Ovary (tissue), 9 donors: ENCODE data around the gene SLC16A5. TPM values are rescaled to one million over a fixed set of nuclear protein-coding genes. Genes with fewer than 3 reads are reported as not detected.

Experiments
- DNase-seq, 5 donors: peaks; one replicate each; pipeline ENCODE4 v3.0.0-alpha.2; 2019 to 2020
- H3K27ac ChIP-seq, 2 donors: fragments of 200-600 bp; one replicate each; pipeline versions ENCODE4 v1.5.1 to v1.8.0; 2019 to 2022
- H3K27me3 ChIP-seq: fragments of 200-600 bp; one replicate; pipeline ENCODE4 v1.8.0; 2022
- H3K36me3 ChIP-seq: fragments of 200-600 bp; sonication (generic); one replicate; pipeline ENCODE4 v1.5.1; 2019
- H3K4me1 ChIP-seq: one replicate; pipeline ENCODE4 v1.8.1; 2013; ENCODE audit warnings: mild to moderate bottlenecking, moderate library complexity; ENCODE audit not compliant: insufficient read depth
- H3K4me3 ChIP-seq: fragments of 200-600 bp; sonication (generic); one replicate; pipeline ENCODE4 v1.5.1; 2017
- H3K9me3 ChIP-seq, 2 donors: fragments of 200-600 bp in 1 of 2; sonication (generic) in 1 of 2; one replicate each; pipeline versions ENCODE4 v1.5.1 to v1.8.1; 2013 to 2019; ENCODE audit warnings: mild to moderate bottlenecking in 1 of 2, moderate library complexity in 1 of 2
- EP300 ChIP-seq: sonication (generic); formaldehyde crosslinking; IDR thresholded peaks from one replicate; pipeline ENCODE4 v1.6.1; 2017; ENCODE audit warnings: antibody characterized with exemption
- POLR2A ChIP-seq: fragments of 450-650 bp; IDR thresholded peaks from one replicate; pipeline ENCODE4 v1.6.1; 2017; ENCODE audit warnings: antibody characterized with exemption, mild to moderate bottlenecking, moderate library complexity
- WGBS, 3 donors: extraction: QIAGEN DNeasy Blood & Tissue Kit in 1 of 3; methylation state at CpG; one replicate each; pipeline versions ENCODE4 v1.1.5 to v1.1.7; 2013 to 2017; 5-methylcytosine and 5-hydroxymethylcytosine counted together
- intact Hi-C, 4 donors: fragments of 100-400 bp; cut with DNase I; formaldehyde crosslinking; loops; one replicate each; pipeline versions ENCODE4 v1.11.0 to v1.15.1; 2022 to 2023
- polyA plus RNA-seq, 2 donors: library from polyadenylated mRNA; stranded (reverse); fragments of 200-250 nt in 1 of 2; fragments of 350-450 nt in 1 of 2; fragmentation: Illumina TruSeq in 1 of 2; extraction: RNeasy Lipid Tissue Mini Kit (QIAGEN cat#74804) in 1 of 2; gene quantifications; one replicate each; pipeline ENCODE4 v1.2.3, GENCODE V29; 2013 to 2014
- total RNA-seq, 7 donors: library from RNA; depleted of rRNA in 2 of 7; stranded (reverse); fragments of >200 nt in 2 of 7; fragmentation: NEBNext Ultra II Directional in 3 of 7; extraction: Animal tissue kit (Norgen Biotek cat#: 25700) in 3 of 7; gene quantifications; one replicate each; pipeline versions ENCODE4 v1.1.0 to v1.2.4, GENCODE V29; 2016 to 2023
- TF ChIP-seq, protein P1 (sequence below), 3 donors: fragments of 450-650 bp in 2 of 3; fragments of 200-600 bp in 1 of 3; IDR thresholded peaks; one replicate each; pipeline versions ENCODE4 v1.5.1 to v1.8.0; 2016 to 2022; ENCODE audit warnings: antibody characterized with exemption in 3 of 3, mild to moderate bottlenecking in 1 of 3
- donor health status: DM: no; HTN: no; CAD: no; lungs with moderate emphysema.
- donor health status: DM: no; HTN: no; CAD: no.
- donor health status: Bipolar disorder and iron deficiency.
- donor health status: DM: yes; HTN: yes; CAD: no.
- donor health status: DM: no; HTN: no; CAD: no.
- donor health status: DM: yes; HTN: yes; CAD: no.

SLC16A5 gene
- total and polyA plus RNA-seq, 9 donors = 2.0 to 20.6 (median 12.1) TPM

DNA sequence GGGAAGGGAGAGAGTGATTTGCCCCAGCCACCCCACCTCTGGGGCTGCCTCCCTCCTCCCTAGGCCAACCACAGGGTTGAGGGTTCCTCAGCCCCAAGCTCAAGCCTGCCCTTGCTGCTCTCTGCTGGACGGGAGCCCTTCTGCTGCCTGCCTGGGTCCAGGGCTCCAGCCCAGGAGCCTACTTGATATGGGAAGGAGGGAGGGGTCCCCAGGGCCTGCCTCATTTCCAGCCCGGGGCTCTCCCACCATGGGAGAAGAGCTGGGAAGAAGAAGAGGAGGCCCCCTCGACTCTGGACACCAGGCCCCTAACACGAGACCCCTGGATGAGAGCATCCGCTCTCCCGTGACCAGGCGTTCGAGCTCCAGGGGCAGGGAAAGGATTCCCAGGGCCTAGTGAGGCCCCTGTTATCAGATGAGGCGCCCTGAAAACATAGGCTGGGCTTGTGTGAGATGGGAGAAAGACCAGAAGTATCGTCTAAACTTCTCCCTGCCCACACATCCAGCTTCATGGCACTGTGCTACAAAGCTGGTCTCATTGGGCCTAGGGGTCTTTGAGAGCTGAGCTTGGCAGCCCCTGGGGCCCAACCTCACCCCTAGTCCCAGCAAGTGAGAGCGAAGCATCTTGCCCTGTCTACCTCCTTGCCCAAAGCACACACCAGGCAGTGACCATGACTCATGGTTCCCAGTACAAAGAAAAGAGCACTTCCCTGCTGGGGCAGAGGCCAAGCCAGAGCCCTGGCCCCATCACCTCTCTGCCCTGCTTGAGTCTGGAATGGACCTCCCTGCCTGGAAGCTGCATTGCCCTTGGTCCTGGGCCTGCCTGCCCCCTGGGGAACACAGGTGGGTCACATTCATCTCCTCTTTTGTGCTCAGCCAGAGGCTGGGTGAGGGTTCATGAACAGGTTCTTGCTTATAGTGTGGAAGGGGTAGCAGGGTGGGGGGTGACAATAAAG, 987 bp downstream of the SLC16A5 start:
- peak overlapping the region; percentile 72 for H3K4me3 ChIP-seq
- H3K27ac ChIP-seq = peak overlapping the region; percentile 71 to 92
- H3K27me3 ChIP-seq = no peaks in the 10 kb centered on the region
- no peak for TF ChIP-seq EP300
- no peak for TF ChIP-seq POLR2A
- TF ChIP-seq, protein P1, sequence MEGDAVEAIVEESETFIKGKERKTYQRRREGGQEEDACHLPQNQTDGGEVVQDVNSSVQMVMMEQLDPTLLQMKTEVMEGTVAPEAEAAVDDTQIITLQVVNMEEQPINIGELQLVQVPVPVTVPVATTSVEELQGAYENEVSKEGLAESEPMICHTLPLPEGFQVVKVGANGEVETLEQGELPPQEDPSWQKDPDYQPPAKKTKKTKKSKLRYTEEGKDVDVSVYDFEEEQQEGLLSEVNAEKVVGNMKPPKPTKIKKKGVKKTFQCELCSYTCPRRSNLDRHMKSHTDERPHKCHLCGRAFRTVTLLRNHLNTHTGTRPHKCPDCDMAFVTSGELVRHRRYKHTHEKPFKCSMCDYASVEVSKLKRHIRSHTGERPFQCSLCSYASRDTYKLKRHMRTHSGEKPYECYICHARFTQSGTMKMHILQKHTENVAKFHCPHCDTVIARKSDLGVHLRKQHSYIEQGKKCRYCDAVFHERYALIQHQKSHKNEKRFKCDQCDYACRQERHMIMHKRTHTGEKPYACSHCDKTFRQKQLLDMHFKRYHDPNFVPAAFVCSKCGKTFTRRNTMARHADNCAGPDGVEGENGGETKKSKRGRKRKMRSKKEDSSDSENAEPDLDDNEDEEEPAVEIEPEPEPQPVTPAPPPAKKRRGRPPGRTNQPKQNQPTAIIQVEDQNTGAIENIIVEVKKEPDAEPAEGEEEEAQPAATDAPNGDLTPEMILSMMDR (IDR thresholded peaks at IDR 0.05) = no peak
- H3K9me3 ChIP-seq = no peaks in the 10 kb centered on the region
- H3K4me1 ChIP-seq = peaks cover 24% of the 10 kb centered on the region
- WGBS, 3 donors = 78 to 84% (median 83%) methylated on average over 11 of the region's 11 CpGs
- intact Hi-C loops = no loop called here
- H3K36me3 ChIP-seq = no peaks in the 10 kb centered on the region
- peak in 2 of 5 donors; percentile 25 to 35 for DNase-seq

DNA sequence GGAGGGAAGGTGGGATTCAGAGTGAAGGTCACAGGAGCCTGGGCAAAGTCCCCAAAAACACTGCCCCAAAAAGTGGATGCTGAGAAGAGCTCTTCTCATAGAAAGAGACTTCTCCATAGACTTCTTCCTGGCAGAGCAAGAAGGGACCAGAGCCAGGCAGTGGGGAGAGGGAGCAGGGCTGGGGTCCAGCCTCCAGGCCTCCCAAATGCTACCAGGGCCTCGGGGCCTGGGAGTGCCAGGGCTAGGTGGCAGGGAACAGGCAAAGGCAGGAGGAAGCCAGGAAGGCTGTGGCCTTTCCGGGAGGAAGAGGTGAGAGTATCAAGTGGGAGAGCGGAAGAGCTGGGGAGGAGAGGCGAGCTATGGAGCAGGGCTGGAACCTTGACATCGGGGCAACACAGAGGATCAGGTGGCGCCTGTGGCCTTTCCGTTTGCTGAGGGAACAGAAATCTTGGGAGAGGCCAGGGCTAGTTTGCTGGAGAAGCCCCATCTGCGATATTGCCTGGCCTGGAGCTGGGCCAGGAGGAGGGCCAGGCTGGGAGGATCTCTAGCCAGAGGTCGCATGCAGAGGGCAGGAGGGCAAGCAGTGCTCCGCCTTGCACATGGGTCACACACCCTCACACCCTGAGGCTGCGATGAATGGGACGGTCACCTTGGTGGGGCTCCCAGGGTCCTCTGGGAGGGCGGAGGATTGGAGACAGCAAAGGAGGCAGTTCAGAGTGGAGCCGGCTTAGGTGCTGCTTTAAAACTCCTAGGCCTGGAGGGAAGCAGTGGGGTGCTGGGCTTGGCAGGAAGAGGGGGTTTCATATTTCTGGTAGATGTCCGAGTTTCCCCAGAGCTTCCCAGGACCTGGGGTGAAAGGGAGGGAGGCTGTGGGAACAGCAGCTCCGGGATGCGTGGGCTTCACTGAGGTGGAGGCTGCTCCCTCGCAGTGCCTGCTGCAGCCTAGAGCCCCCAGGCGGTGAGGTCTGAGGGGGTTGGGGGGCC, 3.4 kb downstream of the SLC16A5 start:
- Histone ChIP-seq H3K4me3 (no peak overlapping the region), H3K27ac (peak overlapping the region; percentile 74 to 83), H3K4me1 (peaks cover 24% of the 10 kb centered on the region), H3K27me3 (no peaks in the 10 kb centered on the region), H3K9me3 (no peaks in the 10 kb centered on the region), H3K36me3 (no peaks in the 10 kb centered on the region)
- intact Hi-C loops = no loop called here
- WGBS, 3 donors = 21 to 30% (median 29%) methylated on average over 19 of the region's 19 CpGs
- DNase-seq = peak; percentile 66 to 80 (median 76)
- TF ChIP-seq POLR2A (no peak), EP300 (no peak)
- TF ChIP-seq, protein P1 (IDR thresholded peaks at IDR 0.05) = no peak

DNA sequence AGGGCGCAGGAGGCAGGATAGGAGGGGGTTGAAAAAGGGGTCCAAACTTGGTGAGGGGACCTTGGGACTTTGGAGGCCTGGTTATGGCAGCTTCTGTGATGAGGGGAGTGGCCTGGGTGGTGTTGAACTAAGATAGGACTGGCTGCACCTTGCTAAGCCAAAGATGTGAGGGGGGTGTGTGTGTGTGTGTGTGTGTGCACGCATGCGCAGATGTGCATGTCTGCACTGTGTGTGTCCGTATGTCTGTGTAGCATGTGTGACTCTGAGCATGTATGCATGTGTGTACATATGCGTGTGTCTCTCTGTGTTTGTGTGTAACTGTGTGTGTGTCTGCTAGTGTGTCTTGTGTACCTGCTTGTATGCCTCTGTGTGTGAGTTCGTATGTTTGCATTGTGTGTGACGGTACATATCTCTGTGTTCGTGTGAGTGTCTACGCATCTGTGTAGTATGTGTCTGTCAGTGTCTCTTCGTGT, 4.1 kb downstream of the SLC16A5 start:
- DNase-seq = no peak
- WGBS, 3 donors = 71 to 78% (median 78%) methylated on average over 10 of the region's 10 CpGs
- Histone ChIP-seq H3K27ac (peak overlapping the region in 1 of 2 donors; percentile 83), H3K36me3 (no peaks in the 10 kb centered on the region), H3K4me3 (no peak overlapping the region), H3K27me3 (no peaks in the 10 kb centered on the region), H3K4me1 (peaks cover 24% of the 10 kb centered on the region), H3K9me3 (no peaks in the 10 kb centered on the region)
- TF ChIP-seq EP300 = no peak
- TF ChIP-seq, protein P1 (IDR thresholded peaks at IDR 0.05) = no peak
- no peak for TF ChIP-seq POLR2A
- intact Hi-C loops = no loop called here

DNA sequence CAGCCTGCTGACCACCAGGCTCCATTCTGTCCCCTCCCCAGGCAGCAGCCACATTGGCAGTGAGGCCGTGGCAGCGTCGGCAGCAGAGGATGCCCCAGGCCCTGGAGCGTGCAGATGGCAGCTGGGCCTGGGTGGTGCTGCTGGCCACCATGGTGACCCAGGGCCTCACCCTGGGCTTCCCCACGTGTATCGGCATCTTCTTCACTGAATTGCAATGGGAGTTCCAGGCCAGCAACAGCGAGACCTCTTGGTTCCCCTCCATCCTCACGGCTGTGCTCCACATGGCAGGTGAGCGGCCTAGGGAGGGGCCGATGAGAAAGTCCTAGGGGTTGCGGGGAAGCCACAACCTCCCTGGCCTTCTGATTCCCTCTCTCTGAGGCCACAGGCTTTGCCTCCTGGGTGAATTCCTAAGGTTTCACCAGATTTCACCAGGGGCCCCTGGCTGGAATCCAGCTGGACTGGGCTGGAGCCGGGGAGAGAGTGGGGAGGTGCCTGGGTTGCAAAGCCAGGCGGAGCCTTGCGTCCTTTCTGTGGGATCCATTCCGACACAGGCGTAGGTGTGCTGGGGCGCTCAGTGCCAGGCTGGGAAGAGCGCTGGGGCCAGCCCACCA, 5.9 kb downstream of the SLC16A5 start:
- H3K27me3 ChIP-seq = no peaks in the 10 kb centered on the region
- H3K4me1 ChIP-seq = peaks cover 21% of the 10 kb centered on the region
- DNase-seq = peak in 1 of 5 donors; percentile 47
- H3K4me3 ChIP-seq = no peak overlapping the region
- intact Hi-C loops = no loop called here
- H3K36me3 ChIP-seq = no peaks in the 10 kb centered on the region
- H3K27ac ChIP-seq = peak overlapping the region in 1 of 2 donors; percentile 54
- no peak for TF ChIP-seq POLR2A
- TF ChIP-seq, protein P1 (IDR thresholded peaks at IDR 0.05) = no peak
- WGBS, 3 donors = 87 to 89% (median 88%) methylated on average over 18 of the region's 18 CpGs
- no peaks in the 10 kb centered on the region for H3K9me3 ChIP-seq
